Right renal cortex interstitium (tissue), 3 donors: ENCODE results near the gene KIAA1671. TPM values are rescaled to one million over a fixed set of nuclear protein-coding genes. Genes with fewer than 3 reads are reported as not detected.
"Not testable (repeated sequence)": the region's sequence is repeated elsewhere in the genome, so short reads cannot be mapped to it uniquely, and the experiment has no call there.

Experiments
- DNase-seq, 3 donors: peaks; one replicate each; pipeline ENCODE4 v3.0.0-alpha.2; 2013; ENCODE audit warnings: low read depth in 3 of 3, low spot score in 2 of 3
- polyA plus RNA-seq, 3 donors: library from polyadenylated mRNA; unstranded; fragments of 120-200 nt; gene quantifications; one replicate each; pipeline ENCODE4 v1.2.1, GENCODE V29; 2013; ENCODE audit not compliant: insufficient read length in 3 of 3

KIAA1671 gene
- polyA plus RNA-seq, 3 donors, result 24.1 to 25.4 (median 24.8) TPM

DNA sequence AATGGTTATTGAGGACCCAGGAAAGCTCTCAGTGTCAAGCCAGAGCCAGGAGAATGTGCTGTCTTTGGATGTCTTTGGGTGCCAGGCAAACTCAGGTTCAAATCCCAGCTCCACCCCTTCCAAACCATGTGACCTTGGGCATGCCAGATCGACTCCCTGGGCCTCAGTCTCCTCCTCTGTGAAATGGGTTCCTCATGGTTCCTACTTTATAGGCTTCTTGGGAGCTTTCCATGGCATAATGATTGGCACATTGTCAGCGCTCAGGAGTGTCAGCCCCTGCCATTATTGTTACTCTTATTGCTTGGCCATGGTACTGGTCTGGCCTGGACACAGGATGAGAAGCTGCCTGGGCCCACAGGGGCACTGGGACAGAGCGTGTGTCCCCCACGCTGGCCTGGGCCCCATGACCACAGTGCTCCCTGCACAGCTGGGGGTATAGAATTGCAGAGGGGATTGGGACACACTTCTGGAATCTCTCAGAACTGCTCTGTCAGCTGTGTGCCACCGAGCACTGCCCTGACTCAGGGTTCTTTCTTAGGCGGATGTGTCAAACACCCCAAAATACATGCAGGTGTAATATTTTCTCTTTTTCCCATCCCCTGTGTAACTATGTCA lies 209.5 kb downstream of the KIAA1671 start:
- DNase-seq, result no peak

DNA sequence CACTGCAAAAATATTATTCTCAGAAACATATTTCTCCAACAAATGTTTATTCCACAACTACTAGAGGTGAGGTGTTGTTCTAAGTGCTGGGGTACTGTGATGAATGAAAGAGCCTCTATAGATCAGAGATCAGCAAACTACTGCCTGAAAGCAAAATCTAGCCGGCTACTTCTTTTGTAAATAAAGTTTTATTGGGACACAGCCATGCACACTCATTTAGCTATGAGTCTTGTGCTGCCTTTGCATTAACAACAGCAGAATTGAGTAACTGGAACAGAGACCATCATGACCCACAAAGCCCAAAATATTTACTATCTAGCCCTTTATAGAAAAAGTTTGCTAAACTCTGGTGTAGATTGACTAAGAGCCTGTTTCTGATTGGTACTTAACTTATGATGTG lies 210.0 kb downstream of the KIAA1671 start:
- DNase-seq, result no peak

GRCh38 chr22:25165785-25166184 lies 213.3 kb downstream of the KIAA1671 start:
- DNase-seq, result no peak

DNA sequence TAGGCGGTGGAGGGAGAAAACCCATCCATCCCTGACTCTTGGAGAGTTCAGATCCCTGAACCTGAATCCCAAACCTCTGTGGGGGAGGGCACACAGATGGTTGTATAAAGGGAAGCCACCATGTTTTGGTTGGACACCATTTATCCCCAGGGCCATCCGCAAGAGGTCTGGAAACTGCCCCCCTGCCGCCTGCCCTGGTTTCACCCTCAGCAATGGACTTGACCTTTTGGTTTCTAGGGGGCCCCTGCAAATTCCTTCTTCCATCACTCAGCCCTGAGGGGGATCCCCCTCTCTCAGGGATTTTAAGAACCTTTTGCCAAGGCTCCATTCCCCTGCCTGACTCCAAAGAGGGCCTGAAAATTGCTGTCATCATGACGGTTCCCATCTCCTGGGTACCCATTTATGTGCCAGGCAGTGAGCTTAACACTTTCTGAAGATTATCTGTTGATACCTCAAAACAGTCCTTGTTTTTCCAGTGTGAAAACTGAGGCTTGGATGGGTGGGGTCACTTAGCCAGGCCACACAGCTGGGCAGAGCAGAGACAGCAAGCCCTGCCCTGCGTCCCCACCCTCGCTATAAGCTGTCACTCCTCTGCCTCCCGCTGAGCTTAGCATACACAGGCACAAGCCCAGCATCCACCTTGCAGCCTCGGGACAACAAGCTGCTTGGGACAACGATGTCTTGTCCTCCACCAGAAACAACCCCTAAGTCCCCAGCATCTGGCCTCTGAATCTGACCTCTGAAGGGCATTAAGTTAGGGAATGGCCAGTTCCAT lies 213.9 kb downstream of the KIAA1671 start:
- DNase-seq, result no peak

- no peak for DNase-seq
These were observed 214.6 kb downstream of the KIAA1671 start for GRCh38 chr22:25167082-25167481.

GRCh38 chr22:25167834-25168601 lies 215.5 kb downstream of the KIAA1671 start:
- no peak for DNase-seq

DNA sequence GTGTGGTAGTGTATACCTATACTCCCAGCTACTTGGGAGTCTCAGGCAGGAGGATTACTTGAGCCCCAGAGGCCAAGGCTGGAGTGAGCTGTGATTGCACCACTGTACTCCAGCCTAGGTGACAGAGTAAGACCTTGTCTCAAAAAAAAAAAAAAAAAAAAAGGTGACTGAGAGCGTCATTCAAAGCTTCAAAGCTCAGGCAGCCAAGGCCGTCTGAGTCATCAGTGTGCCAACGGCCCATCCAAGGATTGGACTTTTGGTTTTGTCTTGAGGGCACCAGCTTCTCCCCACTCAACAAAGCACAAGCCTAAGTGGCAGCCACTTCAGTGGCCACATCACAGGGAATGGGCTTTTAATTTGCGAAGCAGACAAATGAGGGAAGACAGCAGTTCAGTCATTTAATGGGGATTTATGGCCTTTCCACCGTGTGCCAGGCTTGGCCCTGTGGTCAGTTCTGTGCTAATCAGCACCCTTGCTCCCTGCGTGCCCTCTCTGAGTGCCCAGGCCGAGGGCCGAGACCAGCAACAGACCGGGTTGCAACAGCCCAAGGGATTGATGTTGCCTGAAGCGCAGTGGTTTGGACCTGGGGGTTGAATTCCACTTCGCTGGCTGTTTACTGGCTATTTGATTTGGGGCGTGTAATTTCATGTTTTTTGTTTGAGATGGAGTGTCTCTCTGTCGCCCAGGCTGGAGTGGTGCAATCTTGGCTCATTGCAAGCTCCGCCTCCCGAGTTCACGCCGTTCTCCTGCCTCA lies 216.9 kb downstream of the KIAA1671 start:
- DNase-seq, result no peak

DNA sequence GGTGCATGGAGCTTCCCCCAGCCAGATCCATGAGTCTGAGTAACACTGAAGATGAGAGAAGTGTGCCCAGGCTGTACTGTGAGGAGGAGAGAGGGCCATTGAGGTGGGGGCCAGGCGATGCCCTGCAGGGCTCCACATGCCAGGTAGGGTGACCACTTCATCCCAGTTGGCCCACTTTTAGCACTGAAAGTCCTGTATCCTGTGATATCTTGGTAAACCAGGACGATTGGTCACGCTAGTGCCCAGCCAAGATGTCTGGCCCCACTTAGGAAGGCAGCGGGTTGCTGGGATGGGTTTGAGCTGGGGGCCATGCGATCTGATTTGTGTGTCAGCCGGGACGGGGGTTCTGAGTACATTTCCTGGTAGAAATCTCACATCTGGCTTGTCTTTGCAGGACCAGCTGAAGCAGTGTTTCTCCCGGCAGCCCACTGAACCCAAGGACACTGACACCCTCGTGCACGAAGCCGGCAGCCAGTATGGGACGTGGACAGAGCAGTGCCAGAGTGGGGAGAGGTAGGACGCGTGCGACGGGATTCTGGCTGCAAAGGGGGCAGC lies 218.0 kb downstream of the KIAA1671 start:
- DNase-seq, result no peak

DNA sequence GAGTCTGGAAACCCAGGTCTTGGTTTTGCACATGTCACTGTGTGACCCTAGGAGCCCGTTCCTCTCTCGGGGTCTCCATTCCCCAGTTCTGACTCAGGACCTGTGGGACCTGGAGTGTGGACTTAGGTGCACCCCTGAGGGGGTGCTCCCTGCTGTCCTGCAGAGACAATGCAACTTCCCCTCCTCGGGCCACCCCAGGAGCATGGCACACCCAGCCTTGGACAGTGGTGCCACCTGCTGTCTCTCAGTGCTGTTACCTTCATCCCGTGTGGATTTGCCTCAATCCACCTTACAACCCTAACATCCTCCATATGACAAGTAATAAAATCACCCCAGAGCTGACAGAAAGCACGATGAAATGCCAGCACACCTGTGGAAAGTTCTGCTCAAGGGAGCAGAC lies 219.6 kb downstream of the KIAA1671 start:
- DNase-seq, result no peak

DNA sequence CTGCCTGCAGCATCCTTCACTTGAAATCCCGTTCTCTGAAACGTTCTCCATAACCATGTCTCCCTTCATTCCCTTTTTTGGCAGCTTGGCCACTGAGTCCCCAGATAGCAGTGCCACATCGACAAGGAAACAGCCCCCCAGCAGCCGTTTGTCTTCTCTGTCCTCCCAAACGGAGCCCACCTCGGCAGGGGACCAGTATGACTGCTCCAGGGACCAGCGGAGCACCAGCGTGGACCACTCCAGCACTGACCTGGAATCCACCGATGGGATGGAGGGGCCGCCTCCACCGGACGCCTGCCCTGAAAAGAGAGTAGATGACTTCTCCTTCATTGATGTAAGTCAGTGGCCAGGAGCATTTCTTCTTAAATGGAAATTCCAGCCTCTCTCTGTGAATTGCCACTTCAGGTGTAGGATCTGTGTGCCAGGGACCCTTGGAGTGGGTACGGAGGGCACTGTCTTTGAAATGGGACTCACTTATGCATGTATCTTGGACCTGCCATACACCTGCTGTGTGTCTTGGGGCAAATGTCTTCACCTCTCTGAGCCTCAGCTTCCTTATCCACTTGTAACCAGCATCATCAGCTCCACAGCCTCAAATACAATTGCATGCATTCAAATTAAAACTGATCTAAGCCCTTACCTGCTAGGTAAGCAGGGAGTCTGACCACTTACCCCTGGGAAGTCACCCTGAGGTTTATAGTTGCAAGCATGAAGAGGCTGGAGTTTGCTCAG lies 221.8 kb downstream of the KIAA1671 start:
- DNase-seq, result no peak

DNA sequence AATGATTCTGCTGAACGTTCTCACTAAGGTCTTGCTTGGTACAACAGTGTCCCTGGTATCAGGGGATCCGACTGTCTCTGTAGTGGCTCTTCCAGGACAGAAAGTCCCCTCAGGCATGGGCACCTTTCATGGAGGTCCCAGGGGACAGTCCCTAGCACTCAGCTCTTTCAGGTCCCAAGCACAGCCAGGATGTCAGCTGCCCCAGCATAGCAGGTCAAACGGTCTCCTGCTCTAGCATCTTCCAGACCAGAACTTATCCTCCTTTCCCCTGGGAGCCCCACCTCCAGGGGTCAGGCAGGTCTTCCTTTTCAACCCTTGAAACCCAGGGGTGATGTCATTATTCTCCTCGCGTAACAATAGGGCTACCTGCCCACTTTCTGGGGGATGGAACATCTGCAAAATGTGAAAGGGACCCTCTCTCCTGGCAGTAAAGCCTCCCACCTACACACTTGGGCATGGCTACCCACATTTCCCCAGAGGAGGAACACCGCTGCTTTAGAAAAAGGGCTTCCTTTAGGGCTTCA lies 222.4 kb downstream of the KIAA1671 start:
- no peak for DNase-seq

- DNase-seq, result no peak
These were observed 223.7 kb downstream of the KIAA1671 start for GRCh38 chr22:25176175-25176574.

GRCh38 chr22:25176799-25177198 lies 224.3 kb downstream of the KIAA1671 start:
- no peak for DNase-seq

GRCh38 chr22:25177226-25177625 lies 224.7 kb downstream of the KIAA1671 start:
- DNase-seq, result no peak

DNA sequence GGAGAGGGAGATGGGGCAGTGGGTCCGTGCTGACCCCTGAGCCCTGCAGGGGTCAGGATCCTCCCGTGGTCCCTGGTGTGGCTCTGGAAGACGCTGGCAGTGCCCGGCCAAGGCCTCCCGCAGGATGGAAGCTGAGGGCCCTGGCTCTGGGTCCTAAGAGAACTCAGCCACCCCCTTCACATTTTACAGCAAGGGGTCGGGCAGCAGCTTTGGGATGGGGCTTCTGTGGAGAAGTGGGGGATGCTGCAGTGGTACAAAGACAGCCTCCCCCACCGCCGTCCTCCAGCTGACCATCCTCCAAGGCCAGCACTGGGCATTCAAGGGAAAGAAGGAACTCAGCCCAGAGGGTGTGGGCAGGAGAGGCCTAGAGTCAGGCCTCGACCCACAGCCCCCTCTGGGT lies 225.4 kb downstream of the KIAA1671 start:
- no peak for DNase-seq

DNA sequence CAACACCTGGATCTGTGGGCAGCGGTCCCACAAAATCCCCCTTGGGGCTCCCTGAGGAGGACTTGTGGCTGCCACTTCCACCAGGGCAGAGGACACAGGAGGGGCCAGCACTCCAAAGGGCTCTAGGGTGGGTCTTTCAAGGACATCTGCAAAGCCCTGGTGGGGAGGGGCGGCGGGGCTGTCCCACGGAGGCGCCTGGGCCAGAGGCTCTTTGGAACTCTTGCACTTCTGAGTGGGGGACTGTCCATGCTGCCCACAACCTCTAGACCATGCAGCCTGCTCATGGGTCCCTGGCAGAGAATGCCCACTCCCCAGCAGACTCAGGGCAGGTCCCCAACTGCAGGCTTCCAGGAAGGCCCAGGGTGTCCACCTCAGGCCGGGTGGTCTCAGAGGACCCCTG lies 225.8 kb downstream of the KIAA1671 start:
- DNase-seq, result not testable (repeated sequence)

DNA sequence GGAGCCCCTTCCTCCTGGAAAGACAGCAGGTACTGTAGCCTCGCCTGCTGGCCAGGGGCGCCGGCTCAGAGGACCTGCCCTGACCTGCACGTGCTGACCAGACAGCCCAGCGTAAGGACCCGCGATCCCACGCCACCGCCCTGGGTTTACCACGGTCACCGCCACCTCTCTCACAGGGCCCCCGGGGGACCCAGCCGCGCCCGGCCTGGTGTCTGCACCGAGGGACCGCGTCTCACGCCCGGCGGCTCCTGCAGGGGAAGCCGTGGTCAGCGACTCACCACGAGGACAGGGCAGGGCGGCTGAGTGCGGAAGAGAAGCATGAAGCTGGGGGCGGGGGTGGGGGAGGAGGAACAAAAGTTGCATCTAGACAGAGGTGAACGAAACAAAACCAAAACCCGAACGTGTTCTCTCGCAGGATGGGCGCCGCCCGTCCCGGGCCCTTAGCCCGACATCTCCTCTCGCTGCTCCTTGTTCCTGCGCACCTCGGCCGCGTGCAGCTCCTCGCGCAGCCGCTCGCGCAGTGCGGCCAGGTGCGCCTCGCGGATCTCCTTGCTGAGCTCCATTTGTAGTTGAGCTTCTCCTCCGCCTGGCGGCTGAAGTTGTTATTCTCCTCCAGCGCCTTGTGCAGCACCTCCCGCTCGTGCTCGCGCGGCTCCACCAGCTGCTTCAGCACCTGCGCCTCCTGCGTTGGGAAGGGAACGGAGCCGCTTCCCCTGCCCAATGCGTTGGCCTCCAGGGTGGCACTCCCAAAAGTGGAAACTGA lies 226.5 kb downstream of the KIAA1671 start:
- not testable (repeated sequence) for DNase-seq

DNA sequence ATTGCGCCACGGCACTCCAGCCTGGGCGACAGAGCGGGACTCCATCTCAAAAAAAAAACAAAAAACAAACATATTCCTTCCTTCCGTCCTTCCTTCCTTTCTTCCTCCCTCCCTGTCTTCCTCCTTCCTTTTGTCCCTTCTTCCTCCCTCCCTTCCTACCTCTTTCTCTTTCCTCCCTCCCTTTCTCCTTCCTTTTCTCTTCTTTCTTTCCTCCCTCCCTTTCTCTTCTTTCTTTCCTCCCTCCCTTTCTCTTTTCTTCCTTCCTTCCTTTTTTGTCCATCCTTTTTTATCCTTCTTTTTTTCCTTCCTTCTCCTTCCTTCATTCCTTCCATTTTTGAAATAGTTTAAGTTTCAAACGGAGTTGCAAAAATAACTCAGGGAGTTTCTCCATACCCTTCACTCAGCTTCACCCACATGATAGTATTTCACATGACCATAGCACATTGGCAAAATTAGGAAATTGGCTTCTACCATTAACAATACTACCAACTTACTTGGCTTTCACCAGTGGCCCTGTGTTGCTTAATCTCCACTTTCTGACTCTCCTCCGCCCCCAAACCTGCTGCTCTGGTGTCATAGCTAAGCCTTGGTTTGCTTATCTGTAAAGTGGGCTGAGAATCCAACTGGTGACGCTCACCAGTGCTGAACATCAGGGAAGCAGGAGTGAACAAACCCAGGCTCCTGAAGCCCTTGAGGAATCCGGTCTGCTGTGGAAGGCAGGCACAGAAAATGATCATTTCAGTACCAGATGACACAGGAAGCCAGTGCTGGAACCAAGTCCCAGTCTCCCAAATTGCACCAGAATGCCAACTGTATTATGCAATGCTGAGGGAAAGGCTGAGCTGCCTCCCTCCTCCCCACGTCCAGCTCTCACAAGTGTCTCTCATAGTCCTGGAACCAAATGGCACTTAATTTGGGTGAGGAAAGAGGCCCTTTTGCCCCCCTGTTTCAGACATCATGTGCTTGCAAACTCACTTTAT lies 229.9 kb downstream of the KIAA1671 start:
- DNase-seq, result no peak
